OCI-LY3 (cell line): ENCODE data around the gene BCAP31.
"Not testable (repeated sequence)": the region's sequence is repeated elsewhere in the genome, so short reads cannot be mapped to it uniquely, and the experiment has no call there.

Experiments used
- H2AFZ ChIP-seq: fragments of 200-600, 300-600 bp; shearing (Covaris generic); 2 replicates; pipeline ENCODE4 v1.6.0; 2014; ENCODE audit warnings: antibody characterized with exemption, low read depth, low read length
- H3K27ac ChIP-seq: fragments of 200-600, 300-600 bp; sonication (generic); 2 replicates; pipeline ENCODE4 v1.5.1; 2014; ENCODE audit warnings: mild to moderate bottlenecking, low read length, moderate library complexity, mixed read lengths
- H3K27me3 ChIP-seq: fragments of 200-600, 300-600 bp; sonication (generic); 2 replicates; pipeline ENCODE4 v1.6.1; 2014; ENCODE audit warnings: low read depth, low read length, mixed read lengths
- H3K36me3 ChIP-seq: fragments of 200-600, 300-600 bp; sonication (generic); replicated peaks from 2 replicates; pipeline ENCODE3; 2014; ENCODE audit warnings: low read depth, low read length, mixed read lengths
- H3K4me1 ChIP-seq: fragments of 300-600, 200-600 bp; sonication (generic); 2 replicates; pipeline ENCODE4 v1.6.1; 2014; ENCODE audit warnings: low read length, mixed read lengths
- H3K4me2 ChIP-seq: fragments of 200-600, 300-600 bp; sonication (generic); 2 replicates; pipeline ENCODE4 v1.6.1; 2014; ENCODE audit warnings: low read length, mixed read lengths
- H3K4me3 ChIP-seq: fragments of 300-600, 200-600 bp; sonication (generic); 2 replicates; pipeline ENCODE4 v1.5.1; 2014; ENCODE audit warnings: antibody characterized with exemption, mild to moderate bottlenecking, low read length, moderate library complexity
- H3K79me2 ChIP-seq: fragments of 300-600, 200-600 bp; shearing (Covaris generic); 2 replicates; pipeline ENCODE4 v1.6.1; 2014; ENCODE audit warnings: mild to moderate bottlenecking, low read length, mixed read lengths
- H3K9ac ChIP-seq: fragments of 300-600, 200-600 bp; shearing (Covaris generic); 2 replicates; pipeline ENCODE4 v1.6.0; 2014; ENCODE audit warnings: mild to moderate bottlenecking, low read length, moderate library complexity
- H3K9me3 ChIP-seq: fragments of 200-600, 300-600 bp; shearing (Covaris generic); 2 replicates; pipeline ENCODE4 v1.6.1; 2014; ENCODE audit warnings: low read length, mixed read lengths; ENCODE audit not compliant: insufficient read depth
- H4K20me1 ChIP-seq: fragments of 200-600, 300-600 bp; sonication (generic); 2 replicates; pipeline ENCODE4 v1.6.1; 2016; ENCODE audit warnings: low read length, mixed read lengths; ENCODE audit not compliant: insufficient read depth
- EZH2phosphoT487 ChIP-seq: fragments of 200-600 bp; shearing (Covaris generic); IDR thresholded peaks from 2 replicates; pipeline ENCODE4 v1.6.1; 2018; ENCODE audit warnings: antibody characterized with exemption, mixed run types, low read depth
- TF ChIP-seq, protein P1 (sequence below): fragments of 200-600, 300-600 bp; sonication (generic); IDR thresholded peaks from 2 replicates; pipeline ENCODE4 v1.5.1; 2014; ENCODE audit warnings: antibody characterized with exemption, low read length, low read depth

Gene BCAP31

GRCh38 chrX:153702336-153703035, 21.7 kb downstream of the BCAP31 start:
- Histone ChIP-seq H3K9me3 (no peaks in the 10 kb centered on the region), H2AFZ (no peak overlapping the region), H3K79me2 (no peaks in the 10 kb centered on the region), H3K4me3 (no peak overlapping the region), H3K27ac (no peak overlapping the region), H4K20me1 (no peaks in the 10 kb centered on the region), H3K27me3 (no peaks in the 10 kb centered on the region), H3K4me2 (no peak overlapping the region), H3K9ac (no peak overlapping the region), H3K4me1 (no peaks in the 10 kb centered on the region), H3K36me3 (no peaks in the 10 kb centered on the region)
- no peak for TF ChIP-seq EZH2phosphoT487
- TF ChIP-seq, protein P1, sequence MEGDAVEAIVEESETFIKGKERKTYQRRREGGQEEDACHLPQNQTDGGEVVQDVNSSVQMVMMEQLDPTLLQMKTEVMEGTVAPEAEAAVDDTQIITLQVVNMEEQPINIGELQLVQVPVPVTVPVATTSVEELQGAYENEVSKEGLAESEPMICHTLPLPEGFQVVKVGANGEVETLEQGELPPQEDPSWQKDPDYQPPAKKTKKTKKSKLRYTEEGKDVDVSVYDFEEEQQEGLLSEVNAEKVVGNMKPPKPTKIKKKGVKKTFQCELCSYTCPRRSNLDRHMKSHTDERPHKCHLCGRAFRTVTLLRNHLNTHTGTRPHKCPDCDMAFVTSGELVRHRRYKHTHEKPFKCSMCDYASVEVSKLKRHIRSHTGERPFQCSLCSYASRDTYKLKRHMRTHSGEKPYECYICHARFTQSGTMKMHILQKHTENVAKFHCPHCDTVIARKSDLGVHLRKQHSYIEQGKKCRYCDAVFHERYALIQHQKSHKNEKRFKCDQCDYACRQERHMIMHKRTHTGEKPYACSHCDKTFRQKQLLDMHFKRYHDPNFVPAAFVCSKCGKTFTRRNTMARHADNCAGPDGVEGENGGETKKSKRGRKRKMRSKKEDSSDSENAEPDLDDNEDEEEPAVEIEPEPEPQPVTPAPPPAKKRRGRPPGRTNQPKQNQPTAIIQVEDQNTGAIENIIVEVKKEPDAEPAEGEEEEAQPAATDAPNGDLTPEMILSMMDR = no peak

- Histone ChIP-seq H3K9ac (no peak overlapping the region), H4K20me1 (no peaks in the 10 kb centered on the region), H2AFZ (no peak overlapping the region), H3K27me3 (no peaks in the 10 kb centered on the region), H3K36me3 (no peaks in the 10 kb centered on the region), H3K27ac (no peak overlapping the region), H3K4me2 (no peak overlapping the region), H3K4me3 (no peak overlapping the region), H3K9me3 (no peaks in the 10 kb centered on the region), H3K4me1 (no peaks in the 10 kb centered on the region), H3K79me2 (no peaks in the 10 kb centered on the region)
- TF ChIP-seq, protein P1 = no peak
- no peak for TF ChIP-seq EZH2phosphoT487
Observed at GRCh38 chrX:153701706-153702105, 22.5 kb downstream of the BCAP31 start.

GRCh38 chrX:153700967-153701366, 23.2 kb downstream of the BCAP31 start:
- Histone ChIP-seq H3K4me1 (no peaks in the 10 kb centered on the region), H3K79me2 (no peaks in the 10 kb centered on the region), H3K27ac (no peak overlapping the region), H3K4me2 (no peak overlapping the region), H3K4me3 (no peak overlapping the region), H3K9ac (no peak overlapping the region), H3K9me3 (no peaks in the 10 kb centered on the region), H3K27me3 (no peaks in the 10 kb centered on the region), H2AFZ (no peak overlapping the region), H3K36me3 (no peaks in the 10 kb centered on the region), H4K20me1 (no peaks in the 10 kb centered on the region)
- TF ChIP-seq EZH2phosphoT487 = no peak
- TF ChIP-seq, protein P1 = no peak

DNA sequence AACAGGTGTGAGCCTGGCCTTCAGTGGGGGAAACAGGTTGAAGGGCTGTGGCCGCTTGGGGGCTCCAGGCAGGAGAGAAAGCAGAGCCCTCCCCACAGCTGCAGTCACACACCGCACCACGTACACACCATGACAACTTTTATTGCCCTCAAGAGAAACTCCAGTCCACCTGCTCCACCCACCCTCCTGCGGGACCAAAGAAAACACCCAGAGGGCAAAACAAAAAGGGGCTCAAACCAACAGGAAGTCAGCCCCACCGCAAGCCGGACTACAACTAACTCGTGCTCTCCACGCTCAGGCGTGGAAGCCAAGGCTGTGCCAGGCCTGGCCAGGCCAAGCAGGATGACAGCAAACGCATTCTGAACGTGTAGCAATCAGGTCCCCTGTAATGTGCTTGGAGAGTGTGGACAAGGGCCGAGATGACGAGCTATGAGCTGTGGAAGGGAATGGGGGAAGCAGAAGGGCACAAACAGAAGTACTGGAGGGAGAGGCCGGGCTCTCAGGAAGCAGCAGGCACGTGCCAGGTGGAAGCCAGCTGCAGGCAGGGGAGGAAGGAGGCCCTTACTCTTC, 23.7 kb downstream of the BCAP31 start:
- Histone ChIP-seq H2AFZ (no peak overlapping the region), H4K20me1 (no peaks in the 10 kb centered on the region), H3K36me3 (no peaks in the 10 kb centered on the region), H3K79me2 (no peaks in the 10 kb centered on the region), H3K9ac (no peak overlapping the region), H3K4me3 (no peak overlapping the region), H3K9me3 (no peaks in the 10 kb centered on the region), H3K4me1 (no peaks in the 10 kb centered on the region), H3K27ac (no peak overlapping the region), H3K27me3 (no peaks in the 10 kb centered on the region), H3K4me2 (no peak overlapping the region)
- TF ChIP-seq EZH2phosphoT487 = no peak
- TF ChIP-seq, protein P1 = no peak

- H3K27ac ChIP-seq, H3K4me2 ChIP-seq, H4K20me1 ChIP-seq, H3K4me1 ChIP-seq, H3K36me3 ChIP-seq, H3K9ac ChIP-seq, H3K4me3 ChIP-seq, H3K27me3 ChIP-seq, H3K9me3 ChIP-seq, H3K79me2 ChIP-seq, H2AFZ ChIP-seq: not testable (repeated sequence)
Observed at GRCh38 chrX:153699784-153700371, 24.3 kb downstream of the BCAP31 start.

- H4K20me1 ChIP-seq, H3K36me3 ChIP-seq: not testable (repeated sequence)
Observed at GRCh38 chrX:153699210-153699783, 24.9 kb downstream of the BCAP31 start.

More at GRCh38 chrX:153699210-153699783, 24.9 kb downstream of the BCAP31 start:
- H3K4me2 ChIP-seq, H2AFZ ChIP-seq, H3K27ac ChIP-seq, H3K9me3 ChIP-seq, H3K4me3 ChIP-seq, H3K9ac ChIP-seq, H3K4me1 ChIP-seq, H3K79me2 ChIP-seq, H3K27me3 ChIP-seq: not testable (repeated sequence)
